Stimulated activated CD8-positive, alpha-beta memory T cell treated with anti-CD3 and anti-CD28 coated beads, Interleukin-12 subunit alpha, Interleukin-12 subunit beta, amount 100 ng/mL, for 4 hours (primary cell): ENCODE results near the gene LIG1.
"Not testable (repeated sequence)": the region's sequence is repeated elsewhere in the genome, so short reads cannot be mapped to it uniquely, and the experiment has no call there.

Source experiments
- DNase-seq: peaks from one replicate; pipeline ENCODE4 v3.0.0-alpha.2; 2020; ENCODE audit warnings: low read depth

Gene LIG1

DNA sequence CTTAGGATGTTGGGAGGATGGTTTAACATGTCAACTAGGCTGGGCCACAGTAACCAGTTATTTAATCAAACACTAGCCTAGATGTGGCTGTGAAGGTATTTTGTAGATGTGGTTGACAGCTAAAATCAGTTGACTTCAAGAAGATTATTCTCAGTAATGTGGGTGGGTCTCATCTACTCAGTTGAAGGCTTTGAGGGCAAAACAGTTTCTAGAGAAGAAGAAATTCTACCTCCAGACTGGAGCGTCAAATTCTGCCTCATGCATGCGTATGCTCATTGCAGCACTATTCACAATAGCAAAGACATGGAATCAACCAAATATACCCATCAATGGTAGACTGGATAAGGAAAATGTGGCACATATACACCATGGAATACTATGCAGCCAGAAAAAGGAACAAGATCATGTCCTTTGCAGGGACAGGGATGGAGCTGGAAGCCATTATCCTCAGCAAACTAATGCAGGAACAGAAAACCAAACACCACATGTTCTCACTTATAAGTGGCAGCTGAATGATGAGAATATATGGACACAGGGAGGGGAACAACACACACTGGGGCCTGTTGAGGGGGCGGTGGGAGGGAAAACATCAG lies 99.9 kb downstream of the LIG1 start:
- not testable (repeated sequence) for DNase-seq

DNA sequence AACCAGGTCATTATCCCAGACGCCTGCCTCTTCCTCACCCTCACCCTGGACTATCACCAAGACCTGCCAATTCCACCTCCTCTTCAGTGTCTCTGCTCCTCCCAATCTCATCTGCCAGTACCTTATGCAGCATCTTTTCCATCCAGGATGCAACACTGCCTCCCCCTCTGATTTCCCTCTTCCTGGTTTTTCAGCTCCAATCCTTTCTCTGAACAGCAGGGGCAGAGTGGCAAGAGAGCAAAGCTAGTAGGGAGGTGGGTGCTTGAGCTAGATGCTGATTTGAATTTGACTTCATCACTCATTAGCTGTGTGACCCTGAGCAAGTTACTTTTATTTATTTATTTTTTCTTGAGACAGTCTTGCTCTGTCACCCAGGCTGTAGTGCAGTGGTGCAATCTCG lies 100.7 kb downstream of the LIG1 start:
- no peak for DNase-seq
